Breast epithelium (tissue), 3 donors: Measurements from ENCODE around the gene SMARCD1.

Experiments used
- POLR2A ChIP-seq: fragments of 450-650 bp; IDR thresholded peaks from one replicate; pipeline ENCODE4 v1.6.1; 2016; ENCODE audit warnings: antibody characterized with exemption, mild to moderate bottlenecking, moderate library complexity
- TF ChIP-seq, protein P1 (sequence below), 3 donors: fragments of 450-650 bp; IDR thresholded peaks; one replicate each; pipeline ENCODE4 v1.5.1; 2016 to 2017; ENCODE audit warnings: antibody characterized with exemption in 3 of 3, mild to moderate bottlenecking in 3 of 3, moderate library complexity in 3 of 3

DNA sequence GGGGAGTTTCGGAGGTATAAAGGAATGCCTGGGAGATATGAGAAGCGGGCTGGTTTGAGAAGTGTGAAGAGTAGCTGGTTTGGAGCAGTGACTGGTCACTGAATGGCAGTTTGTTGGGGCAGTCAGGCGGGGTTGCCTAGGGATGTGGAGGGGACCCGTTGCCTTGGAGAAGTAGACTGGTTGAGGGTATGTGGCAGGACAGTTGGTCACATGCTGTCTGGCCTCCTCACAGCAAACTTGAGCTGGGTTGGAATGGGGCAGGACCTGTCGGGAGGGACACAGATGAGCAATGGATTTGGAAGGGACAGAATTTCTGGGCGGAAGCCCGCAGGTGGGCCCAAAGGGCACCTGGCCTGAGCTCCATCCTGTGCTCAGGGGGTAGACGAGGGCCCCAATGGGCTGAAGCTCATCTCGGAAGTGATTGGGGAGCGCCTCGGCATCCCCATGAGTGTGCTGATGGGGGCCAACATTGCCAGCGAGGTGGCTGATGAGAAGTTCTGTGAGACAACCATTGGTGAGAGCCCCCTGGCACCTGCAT lies 20.8 kb downstream of the SMARCD1 start:
- TF ChIP-seq, protein P1, sequence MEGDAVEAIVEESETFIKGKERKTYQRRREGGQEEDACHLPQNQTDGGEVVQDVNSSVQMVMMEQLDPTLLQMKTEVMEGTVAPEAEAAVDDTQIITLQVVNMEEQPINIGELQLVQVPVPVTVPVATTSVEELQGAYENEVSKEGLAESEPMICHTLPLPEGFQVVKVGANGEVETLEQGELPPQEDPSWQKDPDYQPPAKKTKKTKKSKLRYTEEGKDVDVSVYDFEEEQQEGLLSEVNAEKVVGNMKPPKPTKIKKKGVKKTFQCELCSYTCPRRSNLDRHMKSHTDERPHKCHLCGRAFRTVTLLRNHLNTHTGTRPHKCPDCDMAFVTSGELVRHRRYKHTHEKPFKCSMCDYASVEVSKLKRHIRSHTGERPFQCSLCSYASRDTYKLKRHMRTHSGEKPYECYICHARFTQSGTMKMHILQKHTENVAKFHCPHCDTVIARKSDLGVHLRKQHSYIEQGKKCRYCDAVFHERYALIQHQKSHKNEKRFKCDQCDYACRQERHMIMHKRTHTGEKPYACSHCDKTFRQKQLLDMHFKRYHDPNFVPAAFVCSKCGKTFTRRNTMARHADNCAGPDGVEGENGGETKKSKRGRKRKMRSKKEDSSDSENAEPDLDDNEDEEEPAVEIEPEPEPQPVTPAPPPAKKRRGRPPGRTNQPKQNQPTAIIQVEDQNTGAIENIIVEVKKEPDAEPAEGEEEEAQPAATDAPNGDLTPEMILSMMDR (IDR thresholded peaks at IDR 0.05) = no peak
- TF ChIP-seq POLR2A = no peak
